GM18951 (cell line): ENCODE results near the gene LAMB4.

Source experiments
- POLR2A ChIP-seq: IDR thresholded peaks from 4 replicates; pipeline ENCODE4 v1.6.1; 2011; ENCODE audit warnings: mild to moderate bottlenecking; ENCODE audit not compliant: insufficient read length, insufficient read depth; ENCODE audit errors: extremely low read depth
- in situ Hi-C: fragments of 300-500 bp; cut with MboI; formaldehyde crosslinking; loops from one replicate; pipeline ENCODE4 v1.12.0; 2022; ENCODE audit warnings: low sequenced_read_pairs, mixed read lengths, inconsistent platforms; ENCODE audit not compliant: unreplicated experiment

The LAMB4 gene

GRCh38 chr7:108073305-108074070 lies 56.7 kb downstream of the LAMB4 start:
- no peak for TF ChIP-seq POLR2A
- in situ Hi-C loops: no loop called here

GRCh38 chr7:108072739-108073138 lies 57.4 kb downstream of the LAMB4 start:
- TF ChIP-seq POLR2A: no peak
- in situ Hi-C loops: no loop called here

- TF ChIP-seq POLR2A: no peak
- in situ Hi-C loops: no loop called here
These were observed 58.0 kb downstream of the LAMB4 start for GRCh38 chr7:108072116-108072515.

GRCh38 chr7:108071551-108071950 lies 58.6 kb downstream of the LAMB4 start:
- TF ChIP-seq POLR2A: no peak
- in situ Hi-C loops: no loop called here

GRCh38 chr7:108069646-108070045 lies 60.5 kb downstream of the LAMB4 start:
- TF ChIP-seq POLR2A: no peak
- in situ Hi-C loops: no loop called here

GRCh38 chr7:108067844-108068243 lies 62.3 kb downstream of the LAMB4 start:
- in situ Hi-C loops: no loop called here
- TF ChIP-seq POLR2A: no peak

GRCh38 chr7:108066486-108066885 lies 63.7 kb downstream of the LAMB4 start:
- in situ Hi-C loops: no loop called here
- TF ChIP-seq POLR2A: no peak

GRCh38 chr7:108063520-108063933 lies 66.6 kb downstream of the LAMB4 start:
- TF ChIP-seq POLR2A: no peak

GRCh38 chr7:108062250-108063014 lies 67.7 kb downstream of the LAMB4 start:
- TF ChIP-seq POLR2A: no peak
- in situ Hi-C loops: no loop called here

More at GRCh38 chr7:108063520-108063933, 66.6 kb downstream of the LAMB4 start:
- in situ Hi-C loops: no loop called here

GRCh38 chr7:108059526-108059925 lies 70.6 kb downstream of the LAMB4 start:
- no peak for TF ChIP-seq POLR2A
- in situ Hi-C loops: no loop called here

- no peak for TF ChIP-seq POLR2A
- in situ Hi-C loops: no loop called here
These were observed 72.1 kb downstream of the LAMB4 start for GRCh38 chr7:108057951-108058481.

- no peak for TF ChIP-seq POLR2A
- in situ Hi-C loops: no loop called here
These were observed 74.5 kb downstream of the LAMB4 start for GRCh38 chr7:108055611-108056021.

GRCh38 chr7:108054537-108054936 lies 75.6 kb downstream of the LAMB4 start:
- in situ Hi-C loops: no loop called here

GRCh38 chr7:108053250-108053649 lies 76.9 kb downstream of the LAMB4 start:
- no peak for TF ChIP-seq POLR2A
- in situ Hi-C loops: no loop called here

More at GRCh38 chr7:108054537-108054936, 75.6 kb downstream of the LAMB4 start:
- TF ChIP-seq POLR2A: no peak

GRCh38 chr7:108051454-108051853 lies 78.7 kb downstream of the LAMB4 start:
- in situ Hi-C loops: no loop called here
- no peak for TF ChIP-seq POLR2A
